ENCODE measurements around the gene CDYL. TPM values are rescaled to one million over a fixed set of nuclear protein-coding genes. Genes with fewer than 3 reads are reported as not detected.

CDYL gene
- total RNA-seq, 1 donor from 2014 or later: 74.1 TPM

GRCh38 chr6:4872841-4873240 is 96.6 kb downstream of the CDYL start:
- DNase-seq (ENCODE audit: extremely low spot score, unreplicated experiment): no peak
- peaks cover 17% of the 10 kb centered on the region for H3K4me1 Mint-ChIP-seq (ENCODE audit: unreplicated experiment)
- peaks cover 12% of the 10 kb centered on the region for H3K9me3 Mint-ChIP-seq
- H3K4me3 Mint-ChIP-seq: no peak overlapping the region
- H3K27me3 Mint-ChIP-seq: no peaks in the 10 kb centered on the region
- no peak for TF ChIP-seq CTCF (conservative IDR thresholded peaks at IDR 0.05)
- H3K27ac Mint-ChIP-seq: no peak overlapping the region
- peaks cover 2% of the 10 kb centered on the region for H3K36me3 Mint-ChIP-seq

- no peak overlapping the region for H3K27ac Mint-ChIP-seq
- no peak for DNase-seq (ENCODE audit: extremely low spot score, unreplicated experiment)
- peaks cover 17% of the 10 kb centered on the region for H3K4me1 Mint-ChIP-seq (ENCODE audit: unreplicated experiment)
- peaks cover 9% of the 10 kb centered on the region for H3K9me3 Mint-ChIP-seq
- no peaks in the 10 kb centered on the region for H3K36me3 Mint-ChIP-seq
- no peak for TF ChIP-seq CTCF (conservative IDR thresholded peaks at IDR 0.05)
- H3K27me3 Mint-ChIP-seq: no peaks in the 10 kb centered on the region
- H3K4me3 Mint-ChIP-seq: no peak overlapping the region
Observed at GRCh38 chr6:4873928-4874327, 97.7 kb downstream of the CDYL start.

- H3K9me3 Mint-ChIP-seq: no peaks in the 10 kb centered on the region
- H3K4me3 Mint-ChIP-seq: no peak overlapping the region
- H3K27me3 Mint-ChIP-seq: no peaks in the 10 kb centered on the region
- no peak for TF ChIP-seq CTCF (conservative IDR thresholded peaks at IDR 0.05)
- peaks cover 4% of the 10 kb centered on the region for H3K36me3 Mint-ChIP-seq
- no peak overlapping the region for H3K27ac Mint-ChIP-seq
- peaks cover 21% of the 10 kb centered on the region for H3K4me1 Mint-ChIP-seq (ENCODE audit: unreplicated experiment)
- no peak for DNase-seq (ENCODE audit: extremely low spot score, unreplicated experiment)
Observed at GRCh38 chr6:4879741-4880275, 103.6 kb downstream of the CDYL start.

- no peak for TF ChIP-seq CTCF (conservative IDR thresholded peaks at IDR 0.05)
- H3K27me3 Mint-ChIP-seq: no peaks in the 10 kb centered on the region
- no peak overlapping the region for H3K27ac Mint-ChIP-seq
- H3K4me1 Mint-ChIP-seq (ENCODE audit: unreplicated experiment): peaks cover 19% of the 10 kb centered on the region
- H3K9me3 Mint-ChIP-seq: no peaks in the 10 kb centered on the region
- no peak for DNase-seq (ENCODE audit: extremely low spot score, unreplicated experiment)
- H3K4me3 Mint-ChIP-seq: no peak overlapping the region
- H3K36me3 Mint-ChIP-seq: peaks cover 4% of the 10 kb centered on the region
Observed at GRCh38 chr6:4880363-4880762, 104.2 kb downstream of the CDYL start.

GRCh38 chr6:4883298-4883697 is 107.1 kb downstream of the CDYL start:
- Mint-ChIP-seq H3K27ac (no peak overlapping the region), H3K4me3 (no peak overlapping the region), H3K27me3 (no peaks in the 10 kb centered on the region), H3K9me3 (peaks cover 8% of the 10 kb centered on the region), H3K4me1 (ENCODE audit: unreplicated experiment) (peaks cover 9% of the 10 kb centered on the region), H3K36me3 (peaks cover 8% of the 10 kb centered on the region)
- no peak for TF ChIP-seq CTCF (conservative IDR thresholded peaks at IDR 0.05)
- no peak for DNase-seq (ENCODE audit: extremely low spot score, unreplicated experiment)

Data from type B pancreatic cell (in vitro differentiated cells).